Muscle of arm (tissue), 12 donors: ENCODE measurements around the gene SRPX. TPM values are rescaled to one million over a fixed set of nuclear protein-coding genes. Genes with fewer than 3 reads are reported as not detected.

Experiments
- DNase-seq: peaks from one replicate; pipeline ENCODE4 v3.0.0-alpha.2; 2013
- polyA plus RNA-seq, 12 donors: library from polyadenylated mRNA; unstranded; fragments of 120-200 nt; gene quantifications; one replicate each; pipeline ENCODE4 v1.2.1, GENCODE V29; 2013; ENCODE audit not compliant: insufficient read length in 12 of 12

Gene SRPX
- polyA plus RNA-seq, 12 donors: 25.5 to 93.7 (median 39.8) TPM; not detected in 1

DNA sequence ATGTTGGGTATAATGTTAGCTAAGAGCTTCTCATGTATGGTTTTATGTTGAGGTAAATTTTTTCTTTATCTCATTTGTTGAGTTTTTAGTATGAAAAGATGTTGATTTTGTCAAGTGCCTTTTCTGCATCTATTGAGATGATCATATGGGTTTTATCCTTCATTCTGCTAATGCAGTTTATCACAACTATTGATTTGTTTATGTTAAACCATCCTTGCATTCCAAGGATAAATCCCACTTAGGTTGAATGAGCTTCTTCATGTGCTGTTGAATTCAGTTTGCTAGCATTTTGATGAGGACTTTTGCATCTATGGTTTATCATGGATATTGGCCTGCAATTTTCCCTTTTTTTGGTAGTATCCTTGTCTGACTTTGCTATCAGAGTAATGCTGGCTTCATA, 121.0 kb downstream of the SRPX start:
- DNase-seq: no peak

Other genes with a start within 250 kb of the SRPX start
- under 1 TPM in 10 of 12 donors, not detected in 2; 0.09 to 0.40 (median 0.22) TPM for gene SYTL5, start 214.3 kb downstream of the SRPX start, polyA plus RNA-seq
- gene RPGR, start 106.6 kb upstream of the SRPX start, polyA plus RNA-seq: 10 to 100 TPM in 3 of 12 donors, 1 to 10 TPM in 8, not detected in 1; 5.0 to 17.0 (median 8.7) TPM
- gene OTC, start 131.7 kb upstream of the SRPX start, polyA plus RNA-seq: under 1 TPM in 6 of 12 donors, not detected in 6; 0.11 to 0.49 (median 0.16) TPM